IMR-90 (cell line): ENCODE data around the gene PMEPA1. TPM values are rescaled to one million over a fixed set of nuclear protein-coding genes. Genes with fewer than 3 reads are reported as not detected.

Experiments
- ATAC-seq: fragments of 200-7000 bp; cut with Tn5 transposase; 2 replicates; pipeline ENCODE4 v1.9.1; 2020; ENCODE audit warnings: low read depth, mild to moderate bottlenecking, moderate library complexity
- BruUV-seq: library from RNA; stranded (reverse); fragments of 400-500 nt; replicated peaks from 2 replicates; lab custom pipeline; 2021; lab: Mats Ljungman, UMichigan
- CTCF ChIA-PET: fragments of 300-600 bp; formaldehyde crosslinking; extraction: SDS; loops from one replicate; lab custom pipeline; 2021; ENCODE audit warnings: antibody characterized with exemption; lab: Yijun Ruan, JAX
- POLR2A ChIA-PET: fragments of 300-600 bp; sonication (Branson Sonifier 250); formaldehyde crosslinking; loops from one replicate; lab custom pipeline; 2022; ENCODE audit warnings: antibody characterized with exemption; ENCODE audit not compliant: unreplicated experiment; lab: Charles Lee
- DNase-seq: peaks from one replicate; pipeline ENCODE4 v3.0.0; 2013
- H2AFZ ChIP-seq: replicated peaks from 2 replicates; pipeline ENCODE3; 2013; ENCODE audit warnings: low read length, mild to moderate bottlenecking; ENCODE audit not compliant: poor library complexity
- H2AK5ac ChIP-seq: 2 replicates; pipeline ENCODE4 v1.6.1; 2013; ENCODE audit warnings: low read depth, low read length, inconsistent platforms
- H2AK9ac ChIP-seq: replicated peaks from 2 replicates; pipeline ENCODE3; 2013; ENCODE audit warnings: mild to moderate bottlenecking, low read depth, low read length, moderate library complexity; ENCODE audit not compliant: poor library complexity
- H2BK120ac ChIP-seq: 2 replicates; pipeline ENCODE4 v1.6.1; 2013; ENCODE audit warnings: low read depth, low read length, inconsistent platforms
- H2BK15ac ChIP-seq: 3 replicates; pipeline ENCODE4 v1.6.1; 2013; ENCODE audit warnings: low read depth, low read length, inconsistent platforms
- H2BK20ac ChIP-seq: 2 replicates; pipeline ENCODE4 v1.6.1; 2013; ENCODE audit warnings: low read depth, mild to moderate bottlenecking, inconsistent platforms, low read length, moderate library complexity
- H2BK5ac ChIP-seq: 2 replicates; pipeline ENCODE4 v1.6.1; 2013; ENCODE audit warnings: mild to moderate bottlenecking, low read depth, low read length, inconsistent platforms; ENCODE audit not compliant: poor library complexity, severe bottlenecking
- H3K14ac ChIP-seq: replicated peaks from 2 replicates; pipeline ENCODE4 v1.6.1; 2013; ENCODE audit warnings: low read depth, low read length, inconsistent platforms
- H3K18ac ChIP-seq: 2 replicates; pipeline ENCODE4 v1.6.1; 2013; ENCODE audit warnings: low read depth, low read length, control low read depth
- H3K23ac ChIP-seq: 2 replicates; pipeline ENCODE4 v1.6.1; 2013; ENCODE audit warnings: low read depth, low read length, inconsistent platforms
- H3K27ac ChIP-seq: 2 replicates; pipeline ENCODE4 v1.5.1; 2013; ENCODE audit warnings: mild to moderate bottlenecking, control low read depth, low read length; ENCODE audit not compliant: insufficient read depth
- H3K27me3 ChIP-seq: 2 replicates; pipeline ENCODE4 v1.6.1; 2013; ENCODE audit warnings: low read length; ENCODE audit not compliant: control insufficient read depth, insufficient read depth
- H3K36me3 ChIP-seq: 2 replicates; pipeline ENCODE4 v1.6.1; 2013; ENCODE audit warnings: low read length, mixed read lengths; ENCODE audit not compliant: control insufficient read depth, insufficient read depth
- H3K4ac ChIP-seq: 2 replicates; pipeline ENCODE4 v1.6.1; 2013; ENCODE audit warnings: low read depth, low read length, inconsistent platforms
- H3K4me1 ChIP-seq: 2 replicates; pipeline ENCODE4 v1.6.1; 2013; ENCODE audit warnings: low read length, mixed read lengths; ENCODE audit not compliant: control insufficient read depth, insufficient read depth
- H3K4me2 ChIP-seq: 2 replicates; pipeline ENCODE4 v1.6.1; 2013; ENCODE audit warnings: low read depth, mild to moderate bottlenecking, control low read depth, low read length, moderate library complexity
- H3K4me3 ChIP-seq: 2 replicates; pipeline ENCODE4 v1.5.1; 2013; ENCODE audit warnings: low read depth, mild to moderate bottlenecking, control low read depth, low read length, moderate library complexity; ENCODE audit not compliant: insufficient read depth
- H3K56ac ChIP-seq: 2 replicates; pipeline ENCODE4 v1.6.1; 2013; ENCODE audit warnings: low read length, inconsistent platforms; ENCODE audit not compliant: insufficient read depth; ENCODE audit errors: extremely low read depth
- H3K79me1 ChIP-seq, 2 experiments: 2 replicates each; pipeline ENCODE4 v1.6.1; 2013; ENCODE audit warnings: low read length in 2 of 2, inconsistent platforms in 1 of 2, low read depth in 1 of 2
- H3K9ac ChIP-seq: 2 replicates; pipeline ENCODE4 v1.6.1; 2013; ENCODE audit warnings: low read depth, low read length, control low read depth
- H3K9me1 ChIP-seq: 2 replicates; pipeline ENCODE4 v1.6.1; 2013; ENCODE audit warnings: low read length, inconsistent platforms; ENCODE audit not compliant: insufficient read depth
- H3K9me3 ChIP-seq: 2 replicates; pipeline ENCODE4 v1.6.1; 2013; ENCODE audit warnings: low read length; ENCODE audit not compliant: control insufficient read depth, insufficient read depth
- H4K20me1 ChIP-seq: 2 replicates; pipeline ENCODE4 v1.6.1; 2013; ENCODE audit warnings: low read length, inconsistent platforms; ENCODE audit not compliant: insufficient read depth
- H4K5ac ChIP-seq: 2 replicates; pipeline ENCODE4 v1.6.1; 2013; ENCODE audit warnings: mild to moderate bottlenecking, low read depth, low read length, control low read depth
- H4K8ac ChIP-seq, 2 experiments: 2 replicates each; pipeline ENCODE4 v1.6.1; 2013; ENCODE audit warnings: low read depth in 2 of 2, low read length in 2 of 2, control low read depth in 1 of 2, inconsistent platforms in 1 of 2
- H4K91ac ChIP-seq: 2 replicates; pipeline ENCODE4 v1.6.1; 2013; ENCODE audit warnings: low read depth, low read length, inconsistent platforms; ENCODE audit not compliant: insufficient read depth
- CEBPB ChIP-seq: IDR thresholded peaks from 2 replicates; pipeline ENCODE4 v1.6.1; 2012; ENCODE audit warnings: low read depth, low read length, improper control_type of control experiment
- ELK1 ChIP-seq: fragments of 150-350 bp; IDR thresholded peaks from 2 replicates; pipeline ENCODE4 v1.6.1; 2016; ENCODE audit warnings: low read depth, mild to moderate bottlenecking, low read length, moderate library complexity, borderline replicate concordance
- MAFK ChIP-seq: IDR thresholded peaks from 2 replicates; pipeline ENCODE4 v1.6.1; 2012; ENCODE audit warnings: low read depth, low read length, improper control_type of control experiment
- MAZ ChIP-seq: IDR thresholded peaks from 2 replicates; pipeline ENCODE4 v1.6.1; 2012; ENCODE audit warnings: low read depth, mild to moderate bottlenecking, low read length, improper control_type of control experiment, moderate library complexity, borderline replicate concordance
- MXI1 ChIP-seq: IDR thresholded peaks from 2 replicates; pipeline ENCODE4 v1.6.1; 2012; ENCODE audit warnings: low read depth, mild to moderate bottlenecking, low read length, moderate library complexity, borderline replicate concordance
- POLR2A ChIP-seq: IDR thresholded peaks from 2 replicates; pipeline ENCODE4 v1.6.1; 2012; ENCODE audit warnings: mild to moderate bottlenecking, low read depth, low read length
- RAD21 ChIP-seq: IDR thresholded peaks from 2 replicates; pipeline ENCODE4 v1.6.1; 2012; ENCODE audit warnings: low read length, improper control_type of control experiment
- RCOR1 ChIP-seq: IDR thresholded peaks from 2 replicates; pipeline ENCODE4 v1.6.1; 2012; ENCODE audit warnings: mild to moderate bottlenecking, low read length, improper control_type of control experiment; ENCODE audit not compliant: insufficient replicate concordance
- RFX5 ChIP-seq: IDR thresholded peaks from 2 replicates; pipeline ENCODE4 v1.8.0; 2012; ENCODE audit warnings: low read depth, mild to moderate bottlenecking, low read length, moderate library complexity
- WGBS, 2 experiments: methylation state at CpG; one replicate each; pipeline versions ENCODE4 v1.1.5 to v1.1.7; 2013; ENCODE audit warnings: missing lambda C conversion rate in 2 of 2; ENCODE audit not compliant: insufficient read length in 1 of 2; ENCODE audit errors: extremely low coverage in 2 of 2; 5-methylcytosine and 5-hydroxymethylcytosine counted together
- dilution Hi-C: fragments of 300-500 bp; cut with HindIII; formaldehyde crosslinking; loops from one replicate; pipeline ENCODE4 v1.14.3; 2018; ENCODE audit warnings: low sequenced_read_pairs; ENCODE audit not compliant: unreplicated experiment
- in situ Hi-C: fragments of 300-500 bp; cut with MboI; formaldehyde crosslinking; loops from 3 replicates; pipeline ENCODE4 v1.14.3; 2019; ENCODE audit warnings: low sequenced_read_pairs, inconsistent platforms, mixed read lengths
- intact Hi-C: fragments of 100-400 bp; cut with micrococcal nuclease; formaldehyde crosslinking; loops from 2 replicates; pipeline ENCODE4 v1.10.0; 2022
- polyA plus RNA-seq, 3 experiments: library from polyadenylated mRNA; depleted of rRNA; stranded (reverse); fragments of >200 nt; gene quantifications; 2 replicates each; pipeline ENCODE4 v1.2.3, GENCODE V29; 2012; ENCODE audit warnings: low replicate concordance in 1 of 3
- total RNA-seq: library from RNA; depleted of rRNA; stranded (reverse); fragments of >200 nt; gene quantifications from 2 replicates; pipeline ENCODE4 v1.2.3, GENCODE V29; 2012

PMEPA1 gene
- total and polyA plus RNA-seq, 2 of the 4 experiments (the other 2 are of a cell fraction) = 2.0 to 6.9 TPM

- no peak for TF ChIP-seq CEBPB
These were observed 45.9 kb downstream of the PMEPA1 start (continued) for GRCh38 chr20:57663681-57664451.

GRCh38 chr20:57663241-57663640 lies 46.6 kb downstream of the PMEPA1 start:
- H3K9me3 ChIP-seq = no peaks in the 10 kb centered on the region
- no peak overlapping the region for H2AFZ ChIP-seq
- H2BK120ac ChIP-seq = no peak overlapping the region
- no peak overlapping the region for H3K56ac ChIP-seq
- no peak overlapping the region for H2BK5ac ChIP-seq
- H3K27ac ChIP-seq = no peak overlapping the region
- in situ Hi-C loops (no loop called here), dilution Hi-C loops (no loop called here), intact Hi-C loops (no loop called here)
- H3K9ac ChIP-seq = no peak overlapping the region
- peaks cover 3% of the 10 kb centered on the region; the same call in 1 of the 2 replicates for H3K9me1 ChIP-seq
- H3K23ac ChIP-seq = no peak overlapping the region
- no TSS peak for BruUV-seq
- no peak overlapping the region for H3K14ac ChIP-seq
- H3K4me3 ChIP-seq = no peak overlapping the region
- no peak overlapping the region for H4K8ac ChIP-seq
- no peak overlapping the region for H4K5ac ChIP-seq
- peaks cover 48% of the 10 kb centered on the region for H4K20me1 ChIP-seq
- H4K91ac ChIP-seq = no peak overlapping the region
- no peak overlapping the region for H2AK5ac ChIP-seq
- H3K36me3 ChIP-seq = peaks cover 4% of the 10 kb centered on the region; the same call in 1 of the 2 replicates
- ChIA-PET CTCF (no interaction called here), POLR2A (interaction anchor here (0.5 kb wide), 1 partner anchor 12 kb away, joined by 5 read pairs; no protein-coding TSS in a partner anchor)
- H3K79me1 ChIP-seq = peaks cover 6 to 16% of the 10 kb centered on the region in 2 experiments; a peak in 2 of 4 replicates
- H3K18ac ChIP-seq = no peak overlapping the region
- no peak overlapping the region for H3K4me2 ChIP-seq
- H2BK20ac ChIP-seq = no peak overlapping the region
- no peaks in the 10 kb centered on the region for H3K27me3 ChIP-seq
- no peak overlapping the region for H3K4ac ChIP-seq
- TF ChIP-seq ELK1 = no peak
- TF ChIP-seq RFX5 = no peak
- no peak for TF ChIP-seq RCOR1
- no peak for TF ChIP-seq CEBPB
- TF ChIP-seq POLR2A = no peak
- no peak for TF ChIP-seq RAD21
- TF ChIP-seq MXI1 = no peak
- TF ChIP-seq MAFK = no peak
- TF ChIP-seq MAZ = no peak
- H3K4me1 ChIP-seq = no peaks in the 10 kb centered on the region
- no peak overlapping the region for H2BK15ac ChIP-seq
- DNase-seq = no peak
- ATAC-seq = no peak
- H2AK9ac ChIP-seq = no peak overlapping the region
- WGBS, 2 experiments = 92% methylated on average over 3 of the region's 9 CpGs; no CpG with 5 or more reads in 1 of the 2 experiments
